Effector memory CD4-positive, alpha-beta T cell (primary cell): Measurements from ENCODE around the gene ARRB1.
"Not testable (repeated sequence)": the region's sequence is repeated elsewhere in the genome, so short reads cannot be mapped to it uniquely, and the experiment has no call there.

Experiments used
- DNase-seq, 3 donors: peaks; one replicate each; pipeline ENCODE4 v3.0.0-alpha.2; 2020
- H3K27ac ChIP-seq: 2 replicates; pipeline ENCODE4 v1.7.0; 2013; ENCODE audit warnings: mild to moderate bottlenecking, low read length, moderate library complexity; ENCODE audit not compliant: insufficient read depth, poor library complexity, severe bottlenecking
- H3K27me3 ChIP-seq: replicated peaks from 2 replicates; pipeline ENCODE4 v1.7.0; 2013; ENCODE audit warnings: mild to moderate bottlenecking, low read length; ENCODE audit not compliant: insufficient read depth, control insufficient read depth, poor library complexity, severe bottlenecking
- H3K36me3 ChIP-seq: 2 replicates; pipeline ENCODE4 v1.7.0; 2013; ENCODE audit warnings: mild to moderate bottlenecking, low read length, moderate library complexity; ENCODE audit not compliant: control insufficient read depth, insufficient read depth
- H3K4me1 ChIP-seq: 2 replicates; pipeline ENCODE4 v1.7.0; 2013; ENCODE audit warnings: low read length, mild to moderate bottlenecking; ENCODE audit not compliant: control insufficient read depth, insufficient read depth, poor library complexity, severe bottlenecking
- H3K4me3 ChIP-seq: 2 replicates; pipeline ENCODE4 v1.7.0; 2013; ENCODE audit warnings: low read length, low read depth, mild to moderate bottlenecking; ENCODE audit not compliant: insufficient read depth, poor library complexity, severe bottlenecking
- H3K9me3 ChIP-seq: 2 replicates; pipeline ENCODE4 v1.7.0; 2013; ENCODE audit warnings: mild to moderate bottlenecking, low read length, moderate library complexity; ENCODE audit not compliant: control insufficient read depth

Gene ARRB1

GRCh38 chr11:75312346-75312745 lies 39.1 kb downstream of the ARRB1 start:
- no peaks in the 10 kb centered on the region for H3K27me3 ChIP-seq
- DNase-seq, result no peak
- no peaks in the 10 kb centered on the region for H3K4me1 ChIP-seq
- peaks cover 9% of the 10 kb centered on the region for H3K36me3 ChIP-seq
- no peaks in the 10 kb centered on the region for H3K9me3 ChIP-seq
- H3K4me3 ChIP-seq, result no peak overlapping the region
- no peak overlapping the region for H3K27ac ChIP-seq

GRCh38 chr11:75311858-75312288 lies 39.6 kb downstream of the ARRB1 start:
- Histone ChIP-seq H3K9me3 (no peaks in the 10 kb centered on the region), H3K4me3 (no peak overlapping the region), H3K36me3 (peaks cover 9% of the 10 kb centered on the region), H3K4me1 (no peaks in the 10 kb centered on the region), H3K27me3 (no peaks in the 10 kb centered on the region), H3K27ac (no peak overlapping the region)
- no peak for DNase-seq

- Histone ChIP-seq H3K27me3 (no peaks in the 10 kb centered on the region), H3K4me1 (no peaks in the 10 kb centered on the region), H3K9me3 (no peaks in the 10 kb centered on the region), H3K36me3 (peaks cover 9% of the 10 kb centered on the region), H3K4me3 (no peak overlapping the region), H3K27ac (no peak overlapping the region)
- DNase-seq, result no peak
These were observed 42.5 kb downstream of the ARRB1 start for GRCh38 chr11:75308986-75309385.

GRCh38 chr11:75308116-75308515 lies 43.3 kb downstream of the ARRB1 start:
- Histone ChIP-seq H3K4me1 (no peaks in the 10 kb centered on the region), H3K27ac (no peak overlapping the region), H3K36me3 (peaks cover 9% of the 10 kb centered on the region), H3K4me3 (no peak overlapping the region), H3K9me3 (no peaks in the 10 kb centered on the region), H3K27me3 (no peaks in the 10 kb centered on the region)
- DNase-seq, result no peak

- Histone ChIP-seq H3K27ac (no peak overlapping the region), H3K4me3 (no peak overlapping the region), H3K36me3 (peaks cover 9% of the 10 kb centered on the region), H3K4me1 (no peaks in the 10 kb centered on the region), H3K27me3 (no peaks in the 10 kb centered on the region), H3K9me3 (no peaks in the 10 kb centered on the region)
- no peak for DNase-seq
These were observed 44.4 kb downstream of the ARRB1 start for GRCh38 chr11:75307058-75307457.

GRCh38 chr11:75306529-75306928 lies 44.9 kb downstream of the ARRB1 start:
- Histone ChIP-seq H3K36me3 (peaks cover 9% of the 10 kb centered on the region), H3K27ac (no peak overlapping the region), H3K4me1 (no peaks in the 10 kb centered on the region), H3K27me3 (no peaks in the 10 kb centered on the region), H3K9me3 (no peaks in the 10 kb centered on the region), H3K4me3 (no peak overlapping the region)
- DNase-seq, result no peak

- Histone ChIP-seq H3K27me3 (no peaks in the 10 kb centered on the region), H3K4me1 (no peaks in the 10 kb centered on the region), H3K4me3 (no peak overlapping the region), H3K27ac (no peak overlapping the region), H3K9me3 (no peaks in the 10 kb centered on the region), H3K36me3 (peaks cover 9% of the 10 kb centered on the region)
- DNase-seq, result no peak
These were observed 45.5 kb downstream of the ARRB1 start for GRCh38 chr11:75305993-75306392.

GRCh38 chr11:75305452-75305851 lies 46.0 kb downstream of the ARRB1 start:
- no peak for DNase-seq
- H3K4me3 ChIP-seq, result no peak overlapping the region
- no peaks in the 10 kb centered on the region for H3K27me3 ChIP-seq
- no peaks in the 10 kb centered on the region for H3K4me1 ChIP-seq
- H3K36me3 ChIP-seq, result peaks cover 9% of the 10 kb centered on the region
- H3K27ac ChIP-seq, result no peak overlapping the region
- no peaks in the 10 kb centered on the region for H3K9me3 ChIP-seq

- not testable (repeated sequence) for DNase-seq, H3K4me1 ChIP-seq, H3K27me3 ChIP-seq, H3K9me3 ChIP-seq, H3K27ac ChIP-seq, H3K4me3 ChIP-seq, H3K36me3 ChIP-seq
These were observed 46.5 kb downstream of the ARRB1 start for GRCh38 chr11:75304941-75305340.

GRCh38 chr11:75303544-75304224 lies 47.8 kb downstream of the ARRB1 start:
- no peaks in the 10 kb centered on the region for H3K27me3 ChIP-seq
- no peak overlapping the region for H3K4me3 ChIP-seq
- no peaks in the 10 kb centered on the region for H3K4me1 ChIP-seq
- H3K27ac ChIP-seq, result no peak overlapping the region
- no peak for DNase-seq
- H3K9me3 ChIP-seq, result no peaks in the 10 kb centered on the region
- H3K36me3 ChIP-seq, result no peaks in the 10 kb centered on the region
